H1 (cell line): ENCODE data around the gene RTN4RL1.

Source experiments
- ATF3 ChIP-seq: IDR thresholded peaks from 2 replicates; pipeline ENCODE4 v1.6.1; 2011; ENCODE audit warnings: low read depth, mild to moderate bottlenecking, low read length; ENCODE audit not compliant: insufficient read depth
- HDAC2 ChIP-seq, 2 experiments: fragments of 300-600 bp in 1 of 2; sonication (generic) in 1 of 2; IDR thresholded peaks; 2 replicates each; pipeline ENCODE4 v1.6.1; 2011 to 2012; ENCODE audit warnings: low read depth in 2 of 2, low read length in 2 of 2, mild to moderate bottlenecking in 2 of 2, moderate library complexity in 2 of 2, borderline replicate concordance in 1 of 2, inconsistent platforms in 1 of 2
- JUND ChIP-seq: IDR thresholded peaks from 2 replicates; pipeline ENCODE4 v1.6.1; 2011; ENCODE audit warnings: mild to moderate bottlenecking, improper control_type of control experiment, low read length
- SIN3A ChIP-seq, 2 experiments: IDR thresholded peaks in 1 of 2; conservative IDR thresholded peaks in 1 of 2; 2 replicates each; pipeline ENCODE4 v1.6.1; 2011 to 2012; ENCODE audit warnings: low read length in 2 of 2, improper control_type of control experiment in 1 of 2, low read depth in 1 of 2, mild to moderate bottlenecking in 1 of 2
- TBP ChIP-seq: IDR thresholded peaks from 2 replicates; pipeline ENCODE4 v1.6.1; 2011; ENCODE audit warnings: low read depth, low read length, improper control_type of control experiment

- TF ChIP-seq SIN3A (conservative IDR thresholded peaks at IDR 0.05 in 1 of 2, IDR thresholded peaks at IDR 0.05 in 1 of 2; ENCODE audit: low read depth in 1 of 2, low read length in 2 of 2) (no peak), TBP (no peak), ATF3 (no peak), HDAC2 (IDR thresholded peaks at IDR 0.05; ENCODE audit: borderline replicate concordance in 1 of 2, low read depth in 2 of 2, low read length in 2 of 2) (no peak), JUND (no peak)
Measured at GRCh38 chr17:1975573-1975972, 49.6 kb downstream of the RTN4RL1 start.
